ENCODE measurements around the gene THRB. TPM values are rescaled to one million over a fixed set of nuclear protein-coding genes. Genes with fewer than 3 reads are reported as not detected.

The THRB gene
- total RNA-seq, 1 experiment from 2014 or later = 13.5 TPM

DNA sequence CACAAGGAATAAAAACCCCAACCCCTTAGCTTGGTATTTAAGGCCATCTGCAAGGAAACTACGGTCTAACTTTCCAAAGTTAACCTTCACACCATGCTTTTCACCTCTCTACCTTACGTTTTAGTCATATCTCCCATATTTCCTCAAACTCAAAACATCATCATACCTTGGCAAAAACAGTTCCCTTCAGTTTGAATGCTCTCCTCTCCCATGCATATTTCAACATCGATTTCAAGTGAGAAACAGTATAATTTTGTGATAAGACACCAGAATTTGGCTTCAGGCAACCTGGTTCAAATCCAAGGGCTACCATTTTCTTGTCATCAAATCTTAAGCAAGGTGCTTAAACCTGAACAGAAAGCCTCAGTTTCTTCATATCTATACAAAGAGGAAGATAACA, 108.2 kb downstream of the THRB start:
- H3K27ac Mint-ChIP-seq (ENCODE audit: unreplicated experiment) = no peak overlapping the region
- H3K36me3 Mint-ChIP-seq (ENCODE audit: insufficient read depth, unreplicated experiment) = no peaks in the 10 kb centered on the region
- no peak for TF ChIP-seq CTCF (IDR thresholded peaks at IDR 0.05; ENCODE audit: unreplicated experiment)
- no TSS peak for BruUV-seq (replicated peaks)
- no peak for DNase-seq
- CTCF ChIA-PET = no interaction called here
- no peak overlapping the region for H3K4me3 Mint-ChIP-seq (ENCODE audit: low read depth, unreplicated experiment)
- no peaks in the 10 kb centered on the region for H3K9me3 Mint-ChIP-seq (ENCODE audit: low read depth, unreplicated experiment)
- no peaks in the 10 kb centered on the region for H3K27me3 Mint-ChIP-seq (ENCODE audit: unreplicated experiment)
- no peaks in the 10 kb centered on the region for H3K4me1 Mint-ChIP-seq (ENCODE audit: low read depth, unreplicated experiment)
- intact Hi-C loops (cut with micrococcal nuclease; ENCODE audit: unreplicated experiment) = loop anchor here (5.0 kb wide), 1 partner anchor 61 kb away; no protein-coding TSS in a partner anchor

- intact Hi-C loops (cut with micrococcal nuclease; ENCODE audit: unreplicated experiment) = loop anchor here (5.0 kb wide), 1 partner anchor 62 kb away; no protein-coding TSS in a partner anchor
- Mint-ChIP-seq H3K9me3 (ENCODE audit: low read depth, unreplicated experiment) (no peaks in the 10 kb centered on the region), H3K36me3 (ENCODE audit: insufficient read depth, unreplicated experiment) (no peaks in the 10 kb centered on the region), H3K27ac (ENCODE audit: unreplicated experiment) (no peak overlapping the region), H3K4me3 (ENCODE audit: low read depth, unreplicated experiment) (no peak overlapping the region), H3K27me3 (ENCODE audit: unreplicated experiment) (no peaks in the 10 kb centered on the region), H3K4me1 (ENCODE audit: low read depth, unreplicated experiment) (peaks cover 6% of the 10 kb centered on the region)
- no peak for DNase-seq
- BruUV-seq (replicated peaks) = no TSS peak
- TF ChIP-seq CTCF (IDR thresholded peaks at IDR 0.05; ENCODE audit: unreplicated experiment) = no peak
- CTCF ChIA-PET = no interaction called here
These were observed 109.5 kb downstream of the THRB start for GRCh38 chr3:24385012-24385615.

GRCh38 chr3:24382647-24383046, 112.0 kb downstream of the THRB start:
- no peak for TF ChIP-seq CTCF (IDR thresholded peaks at IDR 0.05; ENCODE audit: unreplicated experiment)
- no peaks in the 10 kb centered on the region for H3K27me3 Mint-ChIP-seq (ENCODE audit: unreplicated experiment)
- no peaks in the 10 kb centered on the region for H3K36me3 Mint-ChIP-seq (ENCODE audit: insufficient read depth, unreplicated experiment)
- intact Hi-C loops (cut with micrococcal nuclease; ENCODE audit: unreplicated experiment) = no loop called here
- no peak overlapping the region for H3K4me3 Mint-ChIP-seq (ENCODE audit: low read depth, unreplicated experiment)
- CTCF ChIA-PET = no interaction called here
- DNase-seq = no peak
- H3K27ac Mint-ChIP-seq (ENCODE audit: unreplicated experiment) = no peak overlapping the region
- BruUV-seq (replicated peaks) = no TSS peak
- peaks cover 16% of the 10 kb centered on the region for H3K4me1 Mint-ChIP-seq (ENCODE audit: low read depth, unreplicated experiment)
- no peaks in the 10 kb centered on the region for H3K9me3 Mint-ChIP-seq (ENCODE audit: low read depth, unreplicated experiment)

DNA sequence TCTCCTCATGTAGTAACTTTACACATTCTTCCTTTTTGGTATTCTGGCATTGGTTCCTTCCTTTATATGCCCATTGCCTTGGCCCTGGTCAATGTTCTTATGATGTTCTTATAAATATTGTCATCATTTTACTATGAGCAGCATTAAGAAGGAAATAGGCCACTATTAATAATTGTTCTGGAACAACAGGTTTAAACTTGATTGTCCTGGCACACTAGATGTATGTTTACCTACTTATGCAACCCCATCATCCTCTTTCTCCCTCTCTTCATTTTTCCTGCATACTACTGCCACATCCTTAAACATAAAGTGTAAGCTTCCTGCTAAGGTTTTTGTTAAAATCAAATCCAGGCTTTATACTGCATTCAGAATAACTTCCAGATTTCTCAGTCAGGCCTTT, 114.7 kb downstream of the THRB start:
- Mint-ChIP-seq H3K4me3 (ENCODE audit: low read depth, unreplicated experiment) (no peak overlapping the region), H3K4me1 (ENCODE audit: low read depth, unreplicated experiment) (peaks cover 37% of the 10 kb centered on the region), H3K27ac (ENCODE audit: unreplicated experiment) (peak overlapping the region; percentile 4), H3K27me3 (ENCODE audit: unreplicated experiment) (no peaks in the 10 kb centered on the region), H3K36me3 (ENCODE audit: insufficient read depth, unreplicated experiment) (no peaks in the 10 kb centered on the region), H3K9me3 (ENCODE audit: low read depth, unreplicated experiment) (no peaks in the 10 kb centered on the region)
- CTCF ChIA-PET = no interaction called here
- no peak for DNase-seq
- TF ChIP-seq CTCF (IDR thresholded peaks at IDR 0.05; ENCODE audit: unreplicated experiment) = no peak
- BruUV-seq (replicated peaks) = no TSS peak
- intact Hi-C loops (cut with micrococcal nuclease; ENCODE audit: unreplicated experiment) = no loop called here

All from Calu3 (cell line).